Fibroblast of pulmonary artery (primary cell): Measurements from ENCODE around the gene VDAC2.
A peak's percentile ranks its signal among the peaks of the same experiment; 100 is the strongest.
"Not testable (repeated sequence)": the region's sequence is repeated elsewhere in the genome, so short reads cannot be mapped to it uniquely, and the experiment has no call there.

Experiments
- DNase-seq: peaks from one replicate; pipeline ENCODE4 v3.0.0-alpha.2; 2010; ENCODE audit warnings: low read depth
- H3K4me3 ChIP-seq: replicated peaks from 2 replicates; pipeline ENCODE4 v1.5.1; 2011; ENCODE audit warnings: low read depth, mild to moderate bottlenecking, control low read depth, low read length, moderate library complexity
- TF ChIP-seq, protein P1 (sequence below): IDR thresholded peaks from 2 replicates; pipeline ENCODE4 v1.5.1; 2011; ENCODE audit warnings: mild to moderate bottlenecking, control low read depth, low read length, inconsistent platforms; ENCODE audit errors: missing control alignments

Gene VDAC2

GRCh38 chr10:75176046-75176445, 34.5 kb upstream of the VDAC2 start:
- DNase-seq = no peak
- no peak overlapping the region for H3K4me3 ChIP-seq
- TF ChIP-seq, protein P1, sequence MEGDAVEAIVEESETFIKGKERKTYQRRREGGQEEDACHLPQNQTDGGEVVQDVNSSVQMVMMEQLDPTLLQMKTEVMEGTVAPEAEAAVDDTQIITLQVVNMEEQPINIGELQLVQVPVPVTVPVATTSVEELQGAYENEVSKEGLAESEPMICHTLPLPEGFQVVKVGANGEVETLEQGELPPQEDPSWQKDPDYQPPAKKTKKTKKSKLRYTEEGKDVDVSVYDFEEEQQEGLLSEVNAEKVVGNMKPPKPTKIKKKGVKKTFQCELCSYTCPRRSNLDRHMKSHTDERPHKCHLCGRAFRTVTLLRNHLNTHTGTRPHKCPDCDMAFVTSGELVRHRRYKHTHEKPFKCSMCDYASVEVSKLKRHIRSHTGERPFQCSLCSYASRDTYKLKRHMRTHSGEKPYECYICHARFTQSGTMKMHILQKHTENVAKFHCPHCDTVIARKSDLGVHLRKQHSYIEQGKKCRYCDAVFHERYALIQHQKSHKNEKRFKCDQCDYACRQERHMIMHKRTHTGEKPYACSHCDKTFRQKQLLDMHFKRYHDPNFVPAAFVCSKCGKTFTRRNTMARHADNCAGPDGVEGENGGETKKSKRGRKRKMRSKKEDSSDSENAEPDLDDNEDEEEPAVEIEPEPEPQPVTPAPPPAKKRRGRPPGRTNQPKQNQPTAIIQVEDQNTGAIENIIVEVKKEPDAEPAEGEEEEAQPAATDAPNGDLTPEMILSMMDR = no peak

DNA sequence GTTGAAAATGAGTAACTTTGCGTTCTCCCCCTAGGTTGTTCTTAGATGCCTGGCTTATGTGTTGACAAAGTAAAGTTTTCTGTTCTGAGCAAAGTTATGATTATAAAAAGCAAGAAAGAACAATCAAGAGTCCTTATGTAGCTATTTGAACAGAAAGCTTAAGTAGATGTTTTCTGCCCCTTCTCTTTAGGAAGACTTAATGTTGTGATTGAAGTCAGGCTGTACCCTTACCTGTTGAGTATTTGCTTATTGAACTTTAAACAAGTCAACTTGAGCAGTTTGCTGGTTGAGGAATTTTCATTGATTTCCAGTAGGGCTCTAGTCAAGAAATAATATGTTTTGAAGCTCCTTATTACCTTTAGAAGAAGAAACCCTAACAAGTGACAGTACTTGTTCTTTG, 33.9 kb upstream of the VDAC2 start:
- no peak for DNase-seq
- no peak overlapping the region for H3K4me3 ChIP-seq
- TF ChIP-seq, protein P1 = no peak

GRCh38 chr10:75179657-75180177, 30.9 kb upstream of the VDAC2 start:
- no peak for DNase-seq
- TF ChIP-seq, protein P1 = no peak
- no peak overlapping the region for H3K4me3 ChIP-seq

DNA sequence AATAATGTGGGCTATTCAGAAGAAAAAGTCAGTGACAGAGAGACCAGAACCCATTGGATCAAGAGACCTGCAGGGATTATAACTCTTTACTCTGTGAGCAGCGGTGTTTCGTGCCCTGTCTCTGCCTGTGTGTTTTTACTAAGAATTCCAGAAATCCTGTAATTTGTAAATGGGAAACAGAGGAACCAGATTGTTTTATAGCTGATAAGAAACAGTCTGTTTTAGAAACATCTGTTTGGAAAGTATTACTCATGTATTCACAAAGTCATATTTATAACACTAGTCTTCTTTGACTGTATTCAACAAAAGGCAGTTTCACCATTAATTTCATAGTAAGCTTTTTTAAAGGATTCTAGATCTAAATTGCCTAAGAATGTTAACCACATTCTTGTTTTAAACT, 30.0 kb upstream of the VDAC2 start:
- TF ChIP-seq, protein P1 = no peak
- peak; percentile 51 for DNase-seq

GRCh38 chr10:75181073-75181472, 29.5 kb upstream of the VDAC2 start:
- TF ChIP-seq, protein P1 = no peak
- H3K4me3 ChIP-seq = no peak overlapping the region
- no peak for DNase-seq

More for the DNA sequence above, 30.0 kb upstream of the VDAC2 start:
- H3K4me3 ChIP-seq = no peak overlapping the region

- no peak overlapping the region for H3K4me3 ChIP-seq
- DNase-seq = no peak
- TF ChIP-seq, protein P1 = no peak
Measured at GRCh38 chr10:75186310-75186709, 24.3 kb upstream of the VDAC2 start.

DNA sequence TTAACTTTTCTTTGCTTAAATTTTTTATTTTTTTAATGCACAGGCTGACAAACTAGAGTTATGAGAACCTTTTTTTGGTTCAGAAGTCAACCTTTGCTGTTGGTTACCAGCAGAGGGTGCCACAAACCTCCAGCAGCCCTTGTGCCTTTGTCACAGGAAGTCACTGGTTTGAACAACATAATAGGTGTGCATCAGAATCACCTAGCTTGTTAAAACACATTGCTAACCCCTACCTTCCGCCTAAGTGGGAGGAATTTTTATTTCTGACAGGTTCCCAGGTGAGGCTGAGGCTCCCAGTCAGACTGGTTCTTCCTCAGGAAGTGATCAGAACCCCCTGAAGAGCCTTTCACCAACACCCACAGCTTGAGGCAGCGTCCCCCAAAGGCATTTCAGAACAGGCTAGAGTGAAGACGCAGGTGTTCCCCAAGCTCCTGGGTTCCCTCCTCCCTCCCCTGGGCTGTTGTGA, 22.6 kb upstream of the VDAC2 start:
- TF ChIP-seq, protein P1 = peak; percentile 86
- peak; percentile 79 for DNase-seq

GRCh38 chr10:75188522-75188921, 22.1 kb upstream of the VDAC2 start:
- not testable (repeated sequence) for DNase-seq

More for the DNA sequence above, 22.6 kb upstream of the VDAC2 start:
- no peak overlapping the region for H3K4me3 ChIP-seq

More at GRCh38 chr10:75188522-75188921, 22.1 kb upstream of the VDAC2 start:
- not testable (repeated sequence) for H3K4me3 ChIP-seq
